Gastrocnemius medialis (tissue), 4 donors: ENCODE measurements around the gene SPATA12. TPM values are rescaled to one million over a fixed set of nuclear protein-coding genes. Genes with fewer than 3 reads are reported as not detected.

ENCODE experiments used
- ATAC-seq, 2 donors: fragments of 150-250 bp; one replicate each; pipeline ENCODE4 v1.9.1; 2016
- DNase-seq, 2 donors: peaks; one replicate each; pipeline ENCODE4 v3.0.0-alpha.2; 2019
- H3K27ac ChIP-seq, 4 donors: fragments of 200-600 bp; sonication (generic); 1 replicate in 1 of 4; 2 replicates in 3 of 4; pipeline ENCODE4 v1.5.1; 2016 to 2018; ENCODE audit warnings: mild to moderate bottlenecking in 2 of 4, moderate library complexity in 1 of 4
- H3K27me3 ChIP-seq, 3 donors: fragments of 200-600 bp; sonication (generic) in 2 of 3; 1 replicate in 1 of 3; 2 replicates in 2 of 3; pipeline versions ENCODE4 v1.5.1 to v1.6.0; 2016 to 2019; ENCODE audit warnings: mild to moderate bottlenecking in 1 of 3, moderate library complexity in 1 of 3
- H3K36me3 ChIP-seq, 2 donors: fragments of 200-600 bp; sonication (generic) in 1 of 2; one replicate each; pipeline ENCODE4 v1.5.1; 2017 to 2018
- H3K4me1 ChIP-seq, 2 donors: fragments of 200-600 bp; sonication (generic) in 1 of 2; one replicate each; pipeline ENCODE4 v1.5.1; 2016 to 2017; ENCODE audit warnings: mild to moderate bottlenecking in 2 of 2
- H3K4me3 ChIP-seq, 4 donors: fragments of 200-600 bp; sonication (generic) in 3 of 4; 1 replicate in 1 of 4; 2 replicates in 3 of 4; pipeline ENCODE4 v1.5.1; 2016 to 2019; ENCODE audit warnings: mild to moderate bottlenecking in 2 of 4
- H3K9me3 ChIP-seq, 3 donors: fragments of 200-600 bp; sonication (generic) in 2 of 3; 1 replicate in 1 of 3; 2 replicates in 2 of 3; pipeline ENCODE4 v1.5.1; 2016 to 2019
- CTCF ChIP-seq, 5 experiments: fragments of 450-650 bp in 3 of 5; fragments of 200-600 bp in 2 of 5; sonication (generic) in 2 of 5; IDR thresholded peaks in 4 of 5; conservative IDR thresholded peaks in 1 of 5; 1 replicate in 4 of 5; 2 replicates in 1 of 5; pipeline ENCODE4 v1.5.1; 2016 to 2019; ENCODE audit warnings: antibody characterized with exemption in 5 of 5, mild to moderate bottlenecking in 3 of 5, moderate library complexity in 3 of 5
- POLR2A ChIP-seq, 2 donors: fragments of 450-650 bp; IDR thresholded peaks; one replicate each; pipeline ENCODE4 v1.6.1; 2017; ENCODE audit warnings: antibody characterized with exemption in 2 of 2, mild to moderate bottlenecking in 2 of 2, moderate library complexity in 2 of 2
- in situ Hi-C, 4 donors: fragments of 200-750 bp; cut with MboI; loops; one replicate each; pipeline versions ENCODE4 v1.15.0 to v1.8.0; 2017; ENCODE audit warnings: low sequenced_read_pairs in 4 of 4
- intact Hi-C: fragments of 100-400 bp; cut with DNase I; formaldehyde crosslinking; loops from one replicate; pipeline ENCODE4 v1.15.1; 2023; ENCODE audit warnings: low total_unique reads
- total RNA-seq, 4 donors: library from RNA; depleted of rRNA; stranded (reverse); fragments of >200 nt; gene quantifications; one replicate each; pipeline versions ENCODE4 v1.1.0 to v1.2.3, GENCODE V29; 2016

The SPATA12 gene
- total RNA-seq, 4 donors from 2014 or later, result not detected

- in situ Hi-C loops (no loop called here), intact Hi-C loops (no loop called here)
- ATAC-seq (no peak), DNase-seq (no peak)
- Histone ChIP-seq H3K36me3 (no peaks in the 10 kb centered on the region), H3K4me1 (no peaks in the 10 kb centered on the region), H3K27ac (no peak overlapping the region), H3K27me3 (no peaks in the 10 kb centered on the region), H3K4me3 (no peak overlapping the region), H3K9me3 (no peaks in the 10 kb centered on the region)
- TF ChIP-seq POLR2A (IDR thresholded peaks at IDR 0.05), result no peak
- no peak for TF ChIP-seq CTCF (IDR thresholded peaks at IDR 0.05 in 4 of 5, conservative IDR thresholded peaks at IDR 0.05 in 1 of 5)
Measured at GRCh38 chr3:57036952-57037351, 23.5 kb upstream of the SPATA12 start.

- no peaks in the 10 kb centered on the region for H3K9me3 ChIP-seq
- H3K27me3 ChIP-seq, result no peaks in the 10 kb centered on the region
- no peaks in the 10 kb centered on the region for H3K4me1 ChIP-seq
- TF ChIP-seq CTCF (IDR thresholded peaks at IDR 0.05 in 4 of 5, conservative IDR thresholded peaks at IDR 0.05 in 1 of 5) (no peak), POLR2A (IDR thresholded peaks at IDR 0.05) (no peak)
- no peak overlapping the region for H3K4me3 ChIP-seq
- in situ Hi-C loops (no loop called here), intact Hi-C loops (no loop called here)
- no peak for ATAC-seq
- DNase-seq, result no peak
- no peak overlapping the region for H3K27ac ChIP-seq
- H3K36me3 ChIP-seq, result no peaks in the 10 kb centered on the region
Measured at GRCh38 chr3:57038466-57039164, 21.8 kb upstream of the SPATA12 start.

GRCh38 chr3:57041674-57042073 lies 18.8 kb upstream of the SPATA12 start:
- intact Hi-C loops, result no loop called here
- Histone ChIP-seq H3K4me1 (no peaks in the 10 kb centered on the region), H3K27me3 (no peaks in the 10 kb centered on the region), H3K9me3 (no peaks in the 10 kb centered on the region), H3K4me3 (no peak overlapping the region), H3K27ac (no peak overlapping the region), H3K36me3 (no peaks in the 10 kb centered on the region)
- no peak for TF ChIP-seq CTCF (IDR thresholded peaks at IDR 0.05 in 4 of 5, conservative IDR thresholded peaks at IDR 0.05 in 1 of 5)
- no peak for TF ChIP-seq POLR2A (IDR thresholded peaks at IDR 0.05)
- in situ Hi-C loops, result no loop called here
- ATAC-seq (no peak), DNase-seq (peak in 1 of 2 donors; percentile 15)

GRCh38 chr3:57043518-57043917 lies 16.9 kb upstream of the SPATA12 start:
- Histone ChIP-seq H3K9me3 (no peaks in the 10 kb centered on the region), H3K4me3 (no peak overlapping the region), H3K4me1 (no peaks in the 10 kb centered on the region), H3K27ac (no peak overlapping the region), H3K27me3 (no peaks in the 10 kb centered on the region), H3K36me3 (no peaks in the 10 kb centered on the region)
- in situ Hi-C loops (no loop called here), intact Hi-C loops (no loop called here)
- TF ChIP-seq CTCF (IDR thresholded peaks at IDR 0.05 in 4 of 5, conservative IDR thresholded peaks at IDR 0.05 in 1 of 5) (no peak), POLR2A (IDR thresholded peaks at IDR 0.05) (no peak)
- DNase-seq (no peak), ATAC-seq (no peak)
